NCI-H1417 (cell line): ENCODE results near the gene GPS1.

ENCODE experiments used
- DNase-seq, 3 experiments: peaks; one replicate each; lab custom pipeline; 2025; lab: John Stamatoyannopoulos, UW

Gene GPS1

DNA sequence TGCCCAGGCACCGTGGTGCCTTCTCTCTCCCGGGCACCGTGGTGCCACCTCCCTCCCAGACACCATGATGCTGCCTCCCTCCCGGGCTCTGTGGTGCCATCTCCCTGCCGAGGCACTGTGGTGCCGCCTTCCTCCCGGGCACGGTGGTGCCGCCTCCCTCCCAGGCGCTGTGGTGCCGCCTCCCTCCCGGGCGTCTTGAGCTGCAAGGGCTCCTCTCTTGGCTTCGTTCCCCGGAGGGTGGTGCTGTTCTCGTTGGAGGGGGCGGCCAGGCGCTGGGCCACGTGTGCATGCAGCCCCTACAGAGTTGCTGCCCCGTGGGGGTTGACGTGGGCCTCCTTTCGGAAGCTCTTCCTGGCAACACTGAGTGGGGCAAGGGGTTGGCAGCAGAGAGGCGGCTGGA is 37.3 kb upstream of the GPS1 start:
- no peak for DNase-seq

DNA sequence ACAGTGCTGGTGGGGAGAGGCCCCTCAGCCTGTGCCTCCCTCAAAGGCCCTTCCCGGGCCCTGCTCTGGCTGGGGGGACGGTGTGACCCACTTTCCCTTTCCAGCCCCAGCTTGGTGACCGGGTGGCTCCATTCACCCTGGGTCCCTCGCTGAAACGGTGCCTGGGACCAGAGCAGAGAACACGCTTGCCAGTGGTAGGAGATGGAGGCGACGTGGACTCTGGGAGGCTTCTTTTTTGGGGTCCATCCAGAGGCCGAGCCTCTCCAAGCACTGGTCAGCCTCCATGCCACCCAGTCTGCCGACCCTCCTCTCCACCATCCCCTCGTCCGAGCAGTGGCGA is 36.8 kb upstream of the GPS1 start:
- no peak for DNase-seq

DNA sequence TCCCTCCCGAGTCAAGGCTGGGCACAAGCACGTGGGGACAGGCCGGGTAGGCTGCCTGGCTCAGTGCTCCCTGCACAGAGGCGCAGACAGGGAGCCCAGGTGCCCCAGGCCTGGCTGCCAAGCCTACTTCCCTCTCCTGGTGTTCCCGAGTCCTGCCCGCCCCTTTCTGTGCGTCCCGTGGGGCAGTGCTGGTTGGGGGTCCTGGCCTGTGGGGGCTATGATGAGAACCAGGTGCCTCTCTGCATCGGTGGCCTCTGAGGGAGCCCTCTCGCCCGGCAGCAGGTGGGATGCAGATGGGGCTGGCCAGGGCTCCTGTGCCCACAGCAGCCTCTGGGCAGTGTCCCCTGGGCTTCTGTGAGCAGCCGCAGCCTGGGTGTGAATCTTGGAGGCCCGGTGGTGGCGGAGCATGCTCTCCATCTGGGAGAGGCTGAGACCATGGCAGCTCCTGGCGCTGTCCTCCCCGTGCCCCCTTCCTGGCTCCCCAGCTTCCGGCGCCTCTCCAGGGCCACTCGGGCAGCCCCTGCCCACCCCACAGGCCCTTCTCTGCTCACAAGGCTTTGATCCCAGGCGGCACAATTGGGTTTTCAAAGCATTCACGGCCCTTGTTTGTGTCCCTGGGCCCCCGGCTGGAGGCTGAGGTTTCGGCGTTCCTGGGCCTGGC is 36.3 kb upstream of the GPS1 start:
- DNase-seq, result no peak

DNA sequence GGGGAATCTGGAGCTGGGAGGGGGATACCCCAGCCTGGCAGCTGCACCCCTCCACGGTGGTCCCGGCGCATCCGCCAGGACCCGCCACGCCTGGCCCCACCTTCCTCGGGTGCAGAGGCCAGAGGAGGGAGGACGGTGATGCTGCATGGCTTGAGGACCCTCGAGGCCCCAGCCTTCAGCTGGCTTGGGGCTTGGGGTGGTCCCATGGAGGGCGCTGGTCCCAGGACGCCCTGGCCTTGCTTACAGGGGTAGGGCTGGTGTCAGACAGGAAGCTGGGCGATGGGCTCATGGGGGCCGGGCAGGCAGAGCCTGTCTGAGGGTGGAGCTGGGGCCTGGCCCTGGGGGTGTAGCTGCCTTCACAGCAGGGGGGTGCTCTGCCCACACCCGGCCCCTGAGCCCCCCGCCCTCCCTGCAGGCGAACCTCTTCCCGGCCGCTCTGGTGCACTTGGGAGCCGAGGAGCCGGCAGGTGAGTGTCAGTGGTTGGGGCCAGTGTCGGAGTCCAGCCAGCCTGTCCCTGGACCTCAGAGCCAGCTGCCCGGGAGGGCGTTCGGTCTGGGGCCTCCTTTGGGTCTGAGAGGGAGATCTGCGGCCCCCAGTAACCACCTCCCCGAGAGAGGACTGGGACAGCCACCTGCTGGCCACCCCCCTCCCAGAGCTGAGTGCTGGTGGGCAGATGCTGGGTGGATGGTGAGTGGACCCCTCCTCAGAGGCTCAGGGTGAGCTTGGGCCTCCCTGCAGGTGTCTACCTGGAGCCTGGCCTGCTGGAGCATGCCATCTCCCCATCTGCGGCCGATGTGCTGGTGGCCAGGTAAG is 35.4 kb upstream of the GPS1 start:
- no peak for DNase-seq

DNA sequence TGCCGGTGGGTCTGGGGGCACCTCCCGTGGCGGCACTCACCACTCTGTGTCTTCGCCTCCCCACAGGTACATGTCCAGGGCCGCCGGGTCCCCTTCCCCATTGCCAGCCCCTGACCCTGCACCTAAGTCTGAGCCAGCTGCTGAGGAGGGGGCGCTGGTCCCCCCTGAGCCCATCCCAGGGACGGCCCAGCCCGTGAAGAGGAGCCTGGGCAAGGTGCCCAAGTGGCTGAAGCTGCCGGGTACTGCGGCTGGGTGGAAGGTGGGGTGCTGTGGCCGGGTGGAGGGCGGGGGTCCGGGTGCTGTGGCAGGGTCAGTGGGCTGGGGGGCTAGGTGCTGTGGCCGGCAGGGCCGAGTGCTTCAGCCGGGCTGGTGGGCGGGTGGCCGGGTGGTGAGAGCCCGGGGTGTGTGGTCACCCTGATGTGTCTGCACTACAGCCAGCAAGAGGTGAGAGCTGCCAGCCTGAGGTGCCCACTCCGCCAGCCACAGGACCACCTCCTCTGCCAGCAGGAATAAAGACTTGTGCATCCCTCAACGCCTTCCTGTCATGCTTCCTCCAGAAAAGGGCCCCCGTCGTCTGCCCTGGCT is 34.7 kb upstream of the GPS1 start:
- no peak for DNase-seq

DNA sequence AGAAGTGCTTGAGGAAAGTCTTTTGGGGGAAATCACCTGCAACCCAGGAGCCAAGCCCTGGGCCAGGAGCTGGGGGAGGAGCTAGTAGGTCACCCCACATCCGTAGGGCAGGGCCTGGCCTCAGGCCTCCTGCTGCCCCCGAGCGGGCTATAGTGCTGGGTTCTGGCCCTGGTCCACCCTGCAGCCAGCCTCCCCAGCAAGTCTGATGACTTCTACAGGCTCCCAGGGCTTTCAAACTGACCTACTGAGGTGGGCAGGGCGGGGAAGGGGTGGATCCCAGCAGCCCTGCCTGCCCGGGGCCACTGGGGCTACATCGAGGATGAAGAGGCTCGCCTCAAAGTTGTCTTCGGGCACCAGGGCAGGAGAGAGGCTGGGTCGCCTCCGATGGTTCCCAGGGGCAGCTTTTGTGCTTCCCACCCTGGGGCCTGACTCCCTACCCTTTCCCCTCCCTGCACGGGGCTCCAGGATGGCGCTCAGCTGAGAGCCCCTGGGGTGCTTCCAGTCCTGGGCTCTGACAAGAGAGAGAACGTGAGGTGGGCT is 34.0 kb upstream of the GPS1 start:
- DNase-seq, result peak in 1 of 3 experiments; percentile 38

DNA sequence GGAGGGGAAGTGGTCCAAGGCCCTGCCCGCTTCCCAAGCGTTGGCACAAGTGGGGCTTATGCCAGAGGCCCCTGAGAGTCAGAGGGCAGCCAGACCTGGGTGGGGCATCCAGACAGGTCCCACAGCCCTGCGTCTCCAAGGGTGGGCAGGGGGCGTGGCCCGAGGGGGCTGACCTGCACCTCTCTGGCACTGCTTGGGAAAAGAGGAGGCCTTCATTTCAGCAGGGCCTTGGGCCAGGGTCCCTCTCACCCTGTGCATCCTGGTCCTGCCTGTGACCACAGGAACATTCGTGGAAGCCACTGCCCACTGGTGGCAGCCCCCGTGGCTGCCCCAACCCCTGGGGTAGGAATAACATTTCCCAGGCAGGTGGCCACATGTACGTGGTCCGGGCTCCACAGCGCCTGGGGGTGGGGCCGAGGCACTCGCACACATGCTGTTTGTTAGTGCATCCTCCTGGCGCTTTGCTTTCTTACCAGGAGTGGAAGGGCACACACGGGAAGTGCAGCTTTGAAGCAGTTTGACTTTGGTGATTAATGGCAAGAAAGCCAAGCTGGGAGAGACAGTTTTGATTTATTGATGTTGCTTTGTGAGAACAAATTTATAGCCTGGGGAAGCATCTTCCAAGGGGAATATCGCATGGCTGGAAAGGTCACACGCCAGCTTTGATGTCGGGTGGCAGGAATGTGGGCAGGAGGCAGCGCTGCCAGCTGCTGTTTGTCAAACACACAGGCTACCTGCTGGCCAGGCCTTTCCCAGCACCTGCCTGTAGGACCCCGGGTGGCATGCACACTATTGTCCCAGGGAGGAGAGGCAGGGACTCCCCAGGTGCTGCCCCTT is 33.3 kb upstream of the GPS1 start:
- peak in 2 of 3 experiments; percentile 92 to 95 for DNase-seq

DNA sequence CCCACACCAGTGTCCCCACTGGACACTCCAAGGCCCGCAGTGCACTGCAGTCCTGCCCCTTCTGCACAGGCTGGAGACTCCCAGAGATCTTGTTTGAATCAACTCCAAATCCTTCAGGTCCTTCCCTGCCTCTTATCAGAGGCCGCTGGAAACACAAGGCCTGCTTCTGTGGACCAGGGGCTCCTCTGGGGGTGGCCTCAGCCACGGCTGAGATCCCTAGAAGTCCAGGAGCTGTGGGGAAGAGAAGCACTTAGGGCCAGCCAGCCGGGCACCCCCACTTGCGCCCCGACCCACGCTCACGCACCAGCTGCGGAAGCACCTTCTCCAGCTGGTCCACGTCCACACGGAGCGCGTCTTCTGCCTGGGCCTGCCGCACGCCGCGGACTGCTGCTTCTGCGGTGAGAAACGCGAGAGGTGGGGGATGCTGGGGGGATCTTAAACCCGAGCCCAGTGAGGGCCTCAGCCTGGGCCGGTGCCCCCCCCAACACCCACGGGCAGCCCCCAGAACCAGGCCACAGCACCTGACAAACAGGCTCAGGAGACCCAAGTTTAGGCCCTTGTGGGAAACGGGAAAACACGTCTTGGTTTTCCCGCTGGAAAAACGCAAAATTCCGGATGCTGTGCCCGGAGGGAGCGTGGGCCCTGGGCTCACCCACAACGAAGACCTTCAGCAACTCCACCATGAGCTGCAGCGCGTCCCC is 32.6 kb upstream of the GPS1 start:
- no peak for DNase-seq

DNA sequence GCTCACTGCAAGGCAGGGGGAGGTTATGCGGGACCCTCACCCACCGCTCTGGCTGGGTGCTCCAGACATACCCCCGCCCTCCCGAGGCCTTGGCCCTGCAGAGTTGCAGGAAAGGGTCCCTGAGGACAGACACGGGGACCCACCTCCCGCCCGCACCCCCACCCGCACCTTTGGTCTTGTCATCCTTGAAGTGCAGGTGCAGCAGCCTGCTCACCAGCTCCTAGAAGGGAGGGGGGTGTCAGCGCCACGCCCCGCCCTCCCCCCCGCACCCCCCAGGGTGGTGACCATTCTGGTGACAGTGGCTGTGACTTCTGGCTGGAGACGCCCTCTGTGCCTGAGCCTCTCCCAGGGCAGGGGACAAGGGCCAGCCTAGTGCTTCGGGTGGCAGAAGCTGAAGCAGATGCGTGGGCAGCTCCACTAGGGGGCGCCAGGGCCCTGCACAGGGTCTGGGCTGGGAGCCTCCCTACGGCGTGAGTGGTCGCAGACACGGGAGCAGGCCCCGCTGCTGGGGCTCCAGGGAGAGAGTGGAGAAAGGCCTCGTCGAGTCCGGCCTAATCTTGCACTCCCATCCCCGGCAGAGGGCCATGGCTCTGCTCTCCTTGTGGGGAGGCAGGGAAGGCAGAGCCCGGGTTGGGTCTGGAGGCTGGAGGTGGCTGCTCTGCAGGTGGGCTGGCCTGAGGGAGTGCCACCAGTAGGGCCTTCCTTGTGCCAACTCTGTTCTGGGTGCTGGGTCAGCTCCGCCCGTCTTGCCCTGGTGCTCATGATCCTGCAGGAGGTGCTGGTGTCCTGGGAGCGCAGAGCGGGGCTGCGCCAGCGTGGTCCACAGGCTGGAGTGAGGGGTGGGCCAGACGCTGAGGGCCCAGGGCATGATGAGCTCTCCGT is 31.8 kb upstream of the GPS1 start:
- DNase-seq, result peak; percentile 39 to 60 (median 49)

DNA sequence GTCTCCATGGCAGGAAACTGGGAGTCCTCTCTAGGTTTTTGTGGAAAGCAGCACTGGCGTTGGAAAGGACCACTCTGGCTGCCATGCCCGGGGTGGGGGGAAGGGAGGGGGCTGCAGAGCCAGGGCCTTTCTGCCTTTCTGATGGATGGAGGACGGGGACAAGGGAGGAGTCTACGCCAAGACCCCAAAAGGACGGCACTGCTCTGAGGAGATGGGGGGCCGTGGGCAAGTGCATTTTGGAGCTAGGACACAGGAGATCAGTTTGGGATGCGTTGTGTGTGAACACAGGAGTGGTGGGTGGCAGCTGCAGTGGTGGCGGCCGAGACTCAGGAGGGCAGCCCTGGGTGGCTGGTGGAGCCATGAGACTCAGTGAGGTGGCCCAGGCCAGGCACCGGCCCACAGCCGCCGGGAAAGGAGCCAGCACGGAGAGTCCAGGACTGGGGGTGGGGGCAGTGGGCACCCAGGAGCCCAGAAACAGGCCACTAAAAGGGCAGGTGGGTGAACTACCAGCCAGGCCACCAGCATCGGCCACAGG is 31.1 kb upstream of the GPS1 start:
- DNase-seq, result no peak

DNA sequence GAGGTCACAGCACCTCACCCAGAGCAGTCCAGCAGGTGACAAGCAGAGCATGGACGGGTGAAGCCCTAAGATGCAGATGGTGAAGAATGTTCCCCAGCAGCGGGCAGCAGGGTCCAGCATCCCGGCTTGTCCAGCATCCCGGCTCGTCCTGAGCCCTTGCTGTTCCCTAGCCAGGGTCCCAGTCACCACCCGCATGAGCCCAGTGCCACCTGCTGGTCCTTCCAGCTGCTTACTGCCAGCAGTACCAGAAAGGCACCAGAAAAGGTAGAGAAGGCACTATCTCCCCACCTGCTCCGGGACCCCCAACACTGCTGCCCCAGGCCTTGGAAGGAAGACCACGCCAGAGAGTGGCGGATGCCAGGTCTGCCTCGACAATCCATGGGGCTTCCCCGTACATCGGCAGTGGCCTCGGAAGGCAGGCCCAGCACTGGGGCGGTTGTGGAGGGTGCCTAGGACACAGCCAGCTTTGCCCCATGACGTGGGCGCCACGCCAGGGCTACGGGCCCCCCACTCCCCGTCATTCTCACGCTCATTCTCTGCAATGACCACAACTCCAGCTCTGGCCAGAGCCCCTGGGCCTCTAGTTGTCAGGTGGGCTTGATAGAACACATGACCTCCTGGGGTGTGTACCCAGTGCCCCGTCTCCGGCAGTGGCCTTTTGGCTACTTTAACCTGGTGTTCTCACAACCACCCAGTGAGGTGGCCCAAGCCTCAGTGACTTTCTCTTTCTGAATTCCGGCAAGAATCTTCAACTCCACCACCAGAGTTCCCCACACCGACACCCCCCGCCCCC is 30.4 kb upstream of the GPS1 start:
- peak in 2 of 3 experiments; percentile 36 to 55 for DNase-seq

DNA sequence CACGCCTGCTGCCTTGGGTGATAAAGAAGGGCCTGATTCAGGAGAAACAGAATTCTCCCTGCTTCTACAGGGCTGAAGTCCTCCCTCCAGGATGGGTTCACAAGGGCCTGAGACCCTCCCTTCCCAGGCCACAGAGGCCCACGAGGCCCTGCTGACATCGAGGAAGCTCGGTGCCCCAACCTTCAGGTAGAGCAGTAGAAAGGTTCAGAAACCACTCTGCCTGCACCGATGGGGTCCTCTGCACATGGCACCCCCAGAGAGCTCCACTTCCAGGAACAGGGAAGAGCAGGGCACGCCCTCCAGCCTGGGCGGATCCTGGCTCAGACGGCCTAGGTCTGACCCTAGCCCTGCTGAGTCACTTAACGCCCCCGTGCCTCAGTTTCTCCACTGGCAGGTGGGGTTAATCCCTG is 29.8 kb upstream of the GPS1 start:
- DNase-seq, result peak in 1 of 3 experiments; percentile 45

DNA sequence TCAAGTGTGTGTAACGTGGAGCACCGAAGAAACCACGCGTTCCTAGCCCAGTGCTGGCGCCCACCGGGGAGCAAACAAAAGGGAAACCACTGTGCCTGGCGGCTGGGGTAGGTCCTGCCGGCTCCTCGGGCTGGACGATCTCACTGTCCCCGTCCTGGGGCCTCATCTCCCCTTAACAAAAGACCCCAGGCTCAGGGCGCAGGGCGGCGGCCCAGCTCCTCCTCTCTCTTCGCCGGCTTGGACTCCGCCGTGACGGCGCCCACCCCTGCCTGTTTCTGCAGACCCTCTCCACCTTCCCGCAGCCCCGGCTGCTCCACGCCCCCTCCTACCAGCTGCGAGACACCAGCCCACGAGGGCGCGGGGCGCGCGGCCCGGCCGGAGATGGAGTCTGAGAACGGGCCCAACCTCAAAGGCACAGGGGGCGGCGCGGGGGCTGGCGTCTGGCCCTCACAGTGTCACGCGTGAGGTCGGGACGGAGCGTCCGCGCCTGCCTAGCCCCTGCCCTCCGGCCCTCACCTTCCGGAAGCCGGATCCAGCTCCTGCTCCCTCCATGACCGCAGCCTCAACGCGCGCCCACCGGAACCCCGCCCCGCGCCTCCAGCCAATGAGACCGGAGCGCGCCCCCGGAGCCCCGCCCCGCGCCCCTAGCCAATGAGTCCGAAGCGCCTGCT is 29.3 kb upstream of the GPS1 start, which contains the start of gene CENPX:
Gene CENPX, minus strand, starts transcription at position 569 of the 671 bp plus-strand sequence. Its CDS starts 17 bp downstream, at position 552.
- DNase-seq, result no peak

DNA sequence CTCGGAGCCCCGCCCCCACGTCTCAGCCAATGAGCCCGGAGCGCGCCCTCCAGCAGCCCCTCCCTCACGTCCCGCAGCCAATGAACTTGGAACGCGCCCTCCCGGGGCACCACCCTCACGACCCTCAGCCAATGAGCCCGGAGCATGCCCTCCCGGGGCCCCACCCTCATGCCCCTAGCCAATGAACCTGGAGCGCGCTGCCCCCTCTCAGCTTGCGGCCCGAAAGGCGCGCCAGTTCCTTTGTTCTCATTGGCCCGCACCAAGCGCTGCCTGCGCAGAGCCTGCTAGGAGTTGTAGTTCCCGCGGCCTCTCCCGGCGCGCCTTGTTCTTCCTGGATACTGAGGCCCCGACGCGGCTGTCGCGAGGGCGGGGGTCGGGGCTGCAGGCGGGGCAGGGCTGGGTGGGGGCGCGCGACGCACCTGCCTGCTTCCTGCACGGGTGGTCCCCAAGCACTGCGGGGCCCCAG is 28.7 kb upstream of the GPS1 start, which contains the start of gene LRRC45:
Gene LRRC45, plus strand, starts transcription at position 325 of the 466 bp plus-strand sequence. CDS start 339 bp downstream, outside the sequence.
- peak; percentile 99 to 100 (median 99) for DNase-seq

DNA sequence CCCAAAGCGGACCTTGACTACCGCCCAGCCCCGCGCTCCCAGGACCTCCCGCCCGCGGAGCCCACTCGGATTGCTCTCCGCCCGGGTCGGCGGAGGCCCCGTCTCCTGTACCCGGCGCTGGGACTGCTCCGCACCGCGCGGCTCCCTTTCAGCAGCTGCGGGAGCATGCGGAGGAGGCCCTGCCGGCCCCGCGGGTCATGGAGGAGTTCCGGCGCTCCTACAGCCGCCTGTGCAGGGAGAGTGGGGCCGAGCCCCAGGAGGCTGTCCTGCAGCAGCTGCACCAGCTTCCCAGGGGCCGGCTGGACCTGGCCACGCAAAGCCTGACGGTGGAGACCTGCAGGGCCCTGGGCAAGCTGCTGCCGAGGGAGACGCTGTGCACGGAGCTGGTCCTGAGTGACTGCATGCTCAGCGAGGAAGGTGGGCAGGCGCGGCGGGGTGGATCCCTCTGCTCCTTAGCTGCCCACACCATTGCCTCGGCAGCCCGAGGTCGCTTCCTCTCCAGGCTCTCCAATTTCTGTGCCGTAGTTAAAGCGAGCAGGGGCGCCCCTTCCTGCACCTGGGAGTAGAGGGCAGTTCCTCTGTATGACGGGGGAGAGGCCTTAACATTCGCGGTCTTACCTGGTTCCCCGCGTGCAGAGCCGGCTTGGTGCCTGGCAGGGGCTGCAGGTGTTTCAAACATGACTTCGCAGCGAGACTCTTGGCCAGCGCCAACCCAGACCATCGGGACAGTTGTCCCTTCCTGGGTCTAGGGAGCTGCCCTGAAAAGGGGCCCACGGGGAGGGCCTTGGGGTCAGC is 28.1 kb upstream of the GPS1 start:
- DNase-seq, result peak in 2 of 3 experiments; percentile 29 to 86

DNA sequence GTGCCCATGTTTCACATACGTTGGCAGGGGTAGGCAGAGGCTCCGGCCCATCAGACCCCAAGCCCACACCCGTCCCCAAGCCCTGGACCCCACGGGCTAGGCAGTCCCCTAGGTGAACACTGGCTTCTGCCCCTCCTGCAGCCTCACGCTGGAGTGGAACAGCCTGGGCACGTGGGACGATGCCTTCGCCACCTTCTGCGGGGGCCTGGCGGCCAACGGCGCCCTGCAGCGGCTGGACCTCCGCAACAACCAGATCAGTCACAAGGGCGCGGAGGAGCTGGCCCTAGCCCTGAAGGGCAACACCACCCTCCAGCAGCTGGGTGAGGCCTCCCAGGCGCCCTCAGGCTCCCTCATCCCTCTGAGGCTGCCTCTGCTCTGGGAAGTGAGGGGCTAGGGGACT is 26.8 kb upstream of the GPS1 start:
- DNase-seq, result no peak

DNA sequence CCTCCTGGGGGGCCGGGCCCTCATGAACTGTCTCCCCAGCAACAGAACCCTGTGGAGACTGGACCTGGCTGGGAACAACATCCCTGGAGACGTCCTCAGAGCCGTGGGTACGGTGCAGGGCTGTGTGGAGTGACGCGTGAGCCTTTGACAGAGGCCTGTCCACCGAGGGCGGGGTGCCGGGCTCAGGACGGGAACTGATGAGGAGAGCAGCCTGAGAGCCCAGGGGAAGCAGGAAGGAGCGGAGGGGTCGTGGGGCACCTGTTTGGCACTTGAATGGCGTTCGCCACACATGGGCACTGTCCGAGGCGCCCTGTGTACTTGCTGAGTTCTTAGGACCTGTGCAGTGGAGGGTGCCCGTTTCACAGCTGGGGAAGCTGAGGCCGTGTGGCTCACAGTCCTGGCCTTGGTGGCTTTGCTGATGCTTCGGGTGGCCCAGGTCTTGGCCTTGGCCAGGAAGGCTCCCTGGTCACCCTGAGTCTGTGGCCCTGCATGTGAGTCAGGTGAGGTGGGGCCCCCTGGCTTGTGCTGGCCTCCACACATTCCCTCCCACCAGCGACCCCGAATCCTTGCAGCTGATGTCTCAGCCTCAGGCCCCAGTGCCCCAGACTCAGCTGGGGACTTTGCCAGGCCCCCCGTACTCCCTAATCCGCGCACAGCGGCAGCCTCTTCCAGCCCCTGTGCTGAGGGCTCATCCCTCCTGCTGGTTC is 26.1 kb upstream of the GPS1 start:
- no peak for DNase-seq
